GM12872 (cell line): ENCODE results near the gene ARID4A.

Experiments used
- TF ChIP-seq, protein P1 (sequence below): IDR thresholded peaks from 3 replicates; pipeline ENCODE4 v1.5.1; 2011; ENCODE audit warnings: low read depth, mild to moderate bottlenecking, low read length, moderate library complexity; ENCODE audit not compliant: insufficient read depth

Gene ARID4A

DNA sequence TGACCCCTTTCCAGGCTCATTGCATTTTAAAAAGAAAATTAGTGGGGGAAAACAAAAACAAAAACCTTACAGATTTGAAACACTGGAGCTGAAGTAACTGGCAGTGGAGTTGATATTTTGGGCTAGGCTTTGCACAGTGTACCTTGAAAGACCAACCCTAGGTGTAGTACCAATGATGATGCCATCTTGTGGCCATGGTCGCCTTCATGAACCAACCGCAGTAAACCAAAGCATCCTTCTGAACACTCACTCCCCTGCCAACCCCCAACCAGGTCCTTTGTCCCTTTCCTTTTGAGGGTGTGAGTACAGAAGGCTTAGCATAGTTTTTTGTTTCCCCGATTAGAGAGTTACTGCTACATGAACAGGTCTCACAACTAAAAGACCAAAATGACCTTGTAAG is 103.2 kb downstream of the ARID4A start:
- TF ChIP-seq, protein P1, sequence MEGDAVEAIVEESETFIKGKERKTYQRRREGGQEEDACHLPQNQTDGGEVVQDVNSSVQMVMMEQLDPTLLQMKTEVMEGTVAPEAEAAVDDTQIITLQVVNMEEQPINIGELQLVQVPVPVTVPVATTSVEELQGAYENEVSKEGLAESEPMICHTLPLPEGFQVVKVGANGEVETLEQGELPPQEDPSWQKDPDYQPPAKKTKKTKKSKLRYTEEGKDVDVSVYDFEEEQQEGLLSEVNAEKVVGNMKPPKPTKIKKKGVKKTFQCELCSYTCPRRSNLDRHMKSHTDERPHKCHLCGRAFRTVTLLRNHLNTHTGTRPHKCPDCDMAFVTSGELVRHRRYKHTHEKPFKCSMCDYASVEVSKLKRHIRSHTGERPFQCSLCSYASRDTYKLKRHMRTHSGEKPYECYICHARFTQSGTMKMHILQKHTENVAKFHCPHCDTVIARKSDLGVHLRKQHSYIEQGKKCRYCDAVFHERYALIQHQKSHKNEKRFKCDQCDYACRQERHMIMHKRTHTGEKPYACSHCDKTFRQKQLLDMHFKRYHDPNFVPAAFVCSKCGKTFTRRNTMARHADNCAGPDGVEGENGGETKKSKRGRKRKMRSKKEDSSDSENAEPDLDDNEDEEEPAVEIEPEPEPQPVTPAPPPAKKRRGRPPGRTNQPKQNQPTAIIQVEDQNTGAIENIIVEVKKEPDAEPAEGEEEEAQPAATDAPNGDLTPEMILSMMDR = 0 out of 3 replicates have a peak, but pooled peaks have one; percentile 18

- TF ChIP-seq, protein P1 = no peak
Observed at GRCh38 chr14:58408681-58409215, 110.4 kb downstream of the ARID4A start.

- TF ChIP-seq, protein P1 = 0 out of 3 replicates have a peak, but pooled peaks have one; percentile 9
Observed at GRCh38 chr14:58414845-58415244, 116.5 kb downstream of the ARID4A start.

DNA sequence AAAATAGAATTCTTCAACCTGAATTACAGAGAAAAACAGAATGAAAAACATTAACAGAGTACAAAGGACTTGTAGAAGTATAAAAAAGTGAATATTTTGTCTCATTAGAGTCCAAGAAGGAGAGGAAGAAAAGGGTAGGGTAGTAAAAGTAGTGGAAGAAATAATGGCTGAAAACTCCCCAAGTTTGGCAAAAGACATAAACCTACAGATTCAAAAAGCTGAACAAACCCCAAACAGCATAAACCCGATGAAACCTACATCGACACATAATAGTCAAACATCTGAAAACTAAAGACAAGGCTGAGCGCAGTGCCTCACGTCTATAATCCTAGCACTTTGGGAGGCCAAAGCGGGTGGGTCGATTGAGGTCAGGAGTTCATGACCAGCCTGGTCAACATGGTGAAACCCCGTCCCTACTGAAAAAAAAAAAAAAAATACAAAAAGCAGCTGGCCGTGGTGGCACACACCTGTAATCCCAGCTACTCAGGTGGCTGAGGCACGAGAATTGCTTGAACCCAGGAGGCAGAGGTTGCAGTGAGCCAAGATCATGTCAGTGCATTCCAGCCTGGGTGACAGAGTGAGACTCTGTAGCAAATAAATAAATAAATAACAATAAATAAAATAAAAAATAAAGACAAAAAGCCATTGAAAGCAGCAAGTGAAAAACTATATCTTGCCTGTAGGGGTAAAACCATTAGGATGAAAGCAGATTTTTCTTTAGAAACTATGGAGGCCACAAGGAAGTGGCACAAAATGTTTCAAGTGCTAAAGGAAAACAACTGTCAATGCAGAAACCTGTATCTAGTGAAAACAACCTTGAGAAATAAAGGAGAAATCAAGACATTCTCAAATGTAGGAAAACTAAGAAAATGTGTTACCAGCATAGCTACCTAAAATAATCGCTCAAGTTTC is 117.5 kb downstream of the ARID4A start:
- TF ChIP-seq, protein P1 = no peak; the same call in 2 of the 3 replicates
